Keratinocyte (primary cell): ENCODE results near the gene TOX2. TPM values are rescaled to one million over a fixed set of nuclear protein-coding genes. Genes with fewer than 3 reads are reported as not detected.

Experiments used
- DNase-seq: peaks from one replicate; pipeline ENCODE4 v3.0.0-alpha.2; 2011; ENCODE audit warnings: low read depth, missing footprints, low spot score
- FAIRE-seq: peaks from 2 replicates; lab custom pipeline; 2011; peaks lifted over from hg19 to GRCh38; lab: Jason Lieb, UNC
- H2AFZ ChIP-seq: 2 replicates; pipeline ENCODE4 v1.6.0; 2012; ENCODE audit warnings: low read length, control low read depth, inconsistent platforms; ENCODE audit not compliant: control insufficient read depth
- H3K27ac ChIP-seq: 2 replicates; pipeline ENCODE4 v1.5.1; 2011; ENCODE audit warnings: low read length; ENCODE audit not compliant: control insufficient read depth, insufficient read depth
- H3K27me3 ChIP-seq: 3 replicates; pipeline ENCODE4 v1.6.0; 2011; ENCODE audit warnings: low read length; ENCODE audit not compliant: control insufficient read depth, insufficient read depth; ENCODE audit errors: extremely low read depth
- H3K36me3 ChIP-seq, 2 experiments: 2 replicates in 1 of 2; 3 replicates in 1 of 2; pipeline ENCODE4 v1.5.1; 2011; ENCODE audit warnings: low read length in 2 of 2, mild to moderate bottlenecking in 1 of 2; ENCODE audit not compliant: control insufficient read depth in 2 of 2, insufficient read depth in 2 of 2; ENCODE audit errors: extremely low read depth in 1 of 2
- H3K4me1 ChIP-seq: 3 replicates; pipeline ENCODE4 v1.5.1; 2011; ENCODE audit warnings: low read length; ENCODE audit not compliant: control insufficient read depth, insufficient read depth; ENCODE audit errors: extremely low read depth
- H3K4me2 ChIP-seq: 3 replicates; pipeline ENCODE4 v1.6.0; 2011; ENCODE audit warnings: low read depth, low read length; ENCODE audit not compliant: control insufficient read depth, insufficient read depth; ENCODE audit errors: extremely low read depth
- H3K4me3 ChIP-seq, 3 experiments: fragments of 200-600 bp in 1 of 3; sonication (generic) in 1 of 3; 2 replicates in 2 of 3; 3 replicates in 1 of 3; pipeline ENCODE4 v1.5.1; 2011 to 2016; ENCODE audit warnings: low read length in 3 of 3, mild to moderate bottlenecking in 3 of 3, control low read depth in 2 of 3, inconsistent platforms in 1 of 3, low read depth in 1 of 3, mixed read lengths in 1 of 3, mixed run types in 1 of 3, moderate library complexity in 1 of 3; ENCODE audit not compliant: control insufficient read depth in 2 of 3, insufficient read depth in 2 of 3; ENCODE audit errors: extremely low read depth in 1 of 3
- H3K79me2 ChIP-seq: 2 replicates; pipeline ENCODE4 v1.6.0; 2012; ENCODE audit warnings: low read length; ENCODE audit not compliant: control insufficient read depth, insufficient read depth
- H3K9ac ChIP-seq: 3 replicates; pipeline ENCODE4 v1.6.0; 2011; ENCODE audit warnings: low read length; ENCODE audit not compliant: control insufficient read depth, insufficient read depth; ENCODE audit errors: extremely low read depth
- H3K9me1 ChIP-seq: 3 replicates; pipeline ENCODE4 v1.6.0; 2011; ENCODE audit warnings: low read length; ENCODE audit not compliant: control insufficient read depth, insufficient read depth; ENCODE audit errors: extremely low read depth
- H3K9me3 ChIP-seq: 2 replicates; pipeline ENCODE4 v1.5.1; 2012; ENCODE audit warnings: low read depth, low read length; ENCODE audit not compliant: control insufficient read depth
- H4K20me1 ChIP-seq: 3 replicates; pipeline ENCODE4 v1.6.0; 2011; ENCODE audit warnings: low read length; ENCODE audit not compliant: control insufficient read depth, insufficient read depth; ENCODE audit errors: extremely low read depth
- EZH2 ChIP-seq: IDR thresholded peaks from one replicate; pipeline ENCODE4 v1.6.1; 2012; ENCODE audit warnings: inconsistent platforms, mild to moderate bottlenecking, low read length, moderate library complexity
- dilution Hi-C: fragments of 300-500 bp; cut with MboI; formaldehyde crosslinking; loops from one replicate; pipeline ENCODE4 v1.7.0; 2020; ENCODE audit warnings: low sequenced_read_pairs; ENCODE audit not compliant: extremely low pct_ligation_motif_present
- polyA plus RNA-seq, 5 experiments: library from polyadenylated mRNA; depleted of rRNA in 3 of 5; stranded (reverse) in 3 of 5; stranded (forward) in 1 of 5; unstranded in 1 of 5; fragments of >200 nt; gene quantifications; 1 replicate in 1 of 5; 2 replicates in 3 of 5; 3 replicates in 1 of 5; pipeline versions ENCODE4 v1.2.1 to v1.2.3, GENCODE V29; 2011 to 2012; ENCODE audit warnings: missing spikeins in 2 of 5, low read depth in 1 of 5, low replicate concordance in 1 of 5
- TF ChIP-seq, protein P1 (sequence below), 3 experiments: IDR thresholded peaks in 1 of 3; conservative IDR thresholded peaks in 1 of 3; optimal IDR thresholded peaks in 1 of 3; 2 replicates in 2 of 3; 3 replicates in 1 of 3; pipeline versions ENCODE3 to v1.5.1; 2011; ENCODE audit warnings: low read length in 3 of 3, mild to moderate bottlenecking in 3 of 3, moderate library complexity in 2 of 3, control low read depth in 1 of 3, inconsistent platforms in 1 of 3; ENCODE audit not compliant: insufficient read depth in 2 of 3; ENCODE audit errors: extremely low read depth in 1 of 3

The TOX2 gene
- polyA plus RNA-seq, 1 donor (not counting 4 experiments of a cell fraction or from before 2014, with no cell fraction given): 0.20 TPM

- no peak for DNase-seq
- Histone ChIP-seq H2AFZ (no peak overlapping the region), H4K20me1 (no peaks in the 10 kb centered on the region), H3K9me1 (no peaks in the 10 kb centered on the region), H3K79me2 (no peaks in the 10 kb centered on the region), H3K4me3 (no peak overlapping the region), H3K4me2 (peak overlapping the region; percentile 53), H3K4me1 (peaks cover 17% of the 10 kb centered on the region), H3K36me3 (no peaks in the 10 kb centered on the region), H3K27ac (peak overlapping the region; percentile 74), H3K27me3 (no peaks in the 10 kb centered on the region), H3K9ac (peak overlapping the region; percentile 0), H3K9me3 (no peaks in the 10 kb centered on the region)
- FAIRE-seq: peak; percentile 86
- dilution Hi-C loops: no loop called here
- TF ChIP-seq EZH2: no peak
- TF ChIP-seq, protein P1, sequence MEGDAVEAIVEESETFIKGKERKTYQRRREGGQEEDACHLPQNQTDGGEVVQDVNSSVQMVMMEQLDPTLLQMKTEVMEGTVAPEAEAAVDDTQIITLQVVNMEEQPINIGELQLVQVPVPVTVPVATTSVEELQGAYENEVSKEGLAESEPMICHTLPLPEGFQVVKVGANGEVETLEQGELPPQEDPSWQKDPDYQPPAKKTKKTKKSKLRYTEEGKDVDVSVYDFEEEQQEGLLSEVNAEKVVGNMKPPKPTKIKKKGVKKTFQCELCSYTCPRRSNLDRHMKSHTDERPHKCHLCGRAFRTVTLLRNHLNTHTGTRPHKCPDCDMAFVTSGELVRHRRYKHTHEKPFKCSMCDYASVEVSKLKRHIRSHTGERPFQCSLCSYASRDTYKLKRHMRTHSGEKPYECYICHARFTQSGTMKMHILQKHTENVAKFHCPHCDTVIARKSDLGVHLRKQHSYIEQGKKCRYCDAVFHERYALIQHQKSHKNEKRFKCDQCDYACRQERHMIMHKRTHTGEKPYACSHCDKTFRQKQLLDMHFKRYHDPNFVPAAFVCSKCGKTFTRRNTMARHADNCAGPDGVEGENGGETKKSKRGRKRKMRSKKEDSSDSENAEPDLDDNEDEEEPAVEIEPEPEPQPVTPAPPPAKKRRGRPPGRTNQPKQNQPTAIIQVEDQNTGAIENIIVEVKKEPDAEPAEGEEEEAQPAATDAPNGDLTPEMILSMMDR (optimal IDR thresholded peaks at IDR 0.05 in 1 of 3, IDR thresholded peaks at IDR 0.05 in 1 of 3, conservative IDR thresholded peaks at IDR 0.05 in 1 of 3; ENCODE audit: extremely low read depth in 1 of 3, insufficient read depth in 2 of 3, low read length in 3 of 3): no peak
These were observed 60.6 kb downstream of the TOX2 start for GRCh38 chr20:43975096-43975768.

DNA sequence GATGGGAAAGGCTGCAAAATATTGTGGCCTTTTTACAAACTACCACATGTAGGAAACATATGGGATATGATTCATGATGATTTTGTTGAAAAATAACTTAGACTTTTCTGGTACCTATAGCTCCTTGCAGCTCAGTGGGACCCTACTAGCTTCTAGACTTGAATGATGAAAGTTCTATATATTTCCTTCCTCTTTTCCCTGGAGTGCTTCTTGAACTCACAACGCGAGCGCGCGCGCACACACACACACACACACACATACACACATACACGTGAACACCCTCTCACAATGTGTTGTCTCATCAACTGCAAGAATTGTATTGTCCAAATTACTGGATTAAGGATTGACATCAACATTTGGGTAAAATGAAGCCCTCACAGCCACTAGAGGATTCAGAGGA, 61.9 kb downstream of the TOX2 start:
- Histone ChIP-seq H3K27me3 (no peaks in the 10 kb centered on the region), H3K79me2 (no peaks in the 10 kb centered on the region), H3K4me3 (no peak overlapping the region), H2AFZ (no peak overlapping the region), H4K20me1 (no peaks in the 10 kb centered on the region), H3K4me2 (no peak overlapping the region), H3K9me3 (no peaks in the 10 kb centered on the region), H3K9me1 (no peaks in the 10 kb centered on the region), H3K36me3 (no peaks in the 10 kb centered on the region), H3K27ac (no peak overlapping the region), H3K9ac (no peak overlapping the region), H3K4me1 (peaks cover 17% of the 10 kb centered on the region)
- DNase-seq: no peak
- no peak for FAIRE-seq
- TF ChIP-seq, protein P1 (optimal IDR thresholded peaks at IDR 0.05 in 1 of 3, IDR thresholded peaks at IDR 0.05 in 1 of 3, conservative IDR thresholded peaks at IDR 0.05 in 1 of 3; ENCODE audit: extremely low read depth in 1 of 3, insufficient read depth in 2 of 3, low read length in 3 of 3): no peak
- no peak for TF ChIP-seq EZH2
- dilution Hi-C loops: no loop called here
